Mammary epithelial cell (primary cell): ENCODE results near the gene DAO.

Experiments
- EZH2 ChIP-seq: IDR thresholded peaks from 2 replicates; pipeline ENCODE4 v1.6.1; 2012; ENCODE audit warnings: low read length, inconsistent platforms, borderline replicate concordance
- TF ChIP-seq, protein P1 (sequence below), 2 donors: IDR thresholded peaks in 1 of 2; conservative IDR thresholded peaks in 1 of 2; 2 replicates each; pipeline ENCODE4 v1.5.1; 2011 to 2012; ENCODE audit warnings: inconsistent platforms in 2 of 2, low read length in 2 of 2, mild to moderate bottlenecking in 2 of 2, control low read depth in 1 of 2, low read depth in 1 of 2; ENCODE audit not compliant: insufficient read depth in 1 of 2; ENCODE audit errors: extremely low read depth in 1 of 2

DNA sequence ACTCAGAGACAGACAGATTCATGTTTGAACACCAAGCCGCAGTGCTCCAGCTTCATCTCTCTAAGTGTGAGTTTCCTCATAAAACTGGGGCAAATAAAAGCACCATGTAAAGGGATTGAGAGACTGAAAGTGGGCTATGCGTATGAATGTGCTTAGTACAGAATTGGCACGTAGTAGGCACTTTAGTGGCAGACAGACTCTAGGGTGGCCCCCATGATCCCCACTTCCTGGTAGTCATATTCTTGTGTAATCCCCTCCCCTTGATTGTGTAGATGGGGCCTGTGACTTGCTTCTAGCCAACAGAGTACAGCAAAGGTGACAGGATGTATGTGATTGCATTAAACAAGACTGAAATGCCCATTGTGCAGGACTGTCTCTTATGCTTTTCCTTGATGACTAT, 43.0 kb downstream of the DAO start:
- TF ChIP-seq, protein P1, sequence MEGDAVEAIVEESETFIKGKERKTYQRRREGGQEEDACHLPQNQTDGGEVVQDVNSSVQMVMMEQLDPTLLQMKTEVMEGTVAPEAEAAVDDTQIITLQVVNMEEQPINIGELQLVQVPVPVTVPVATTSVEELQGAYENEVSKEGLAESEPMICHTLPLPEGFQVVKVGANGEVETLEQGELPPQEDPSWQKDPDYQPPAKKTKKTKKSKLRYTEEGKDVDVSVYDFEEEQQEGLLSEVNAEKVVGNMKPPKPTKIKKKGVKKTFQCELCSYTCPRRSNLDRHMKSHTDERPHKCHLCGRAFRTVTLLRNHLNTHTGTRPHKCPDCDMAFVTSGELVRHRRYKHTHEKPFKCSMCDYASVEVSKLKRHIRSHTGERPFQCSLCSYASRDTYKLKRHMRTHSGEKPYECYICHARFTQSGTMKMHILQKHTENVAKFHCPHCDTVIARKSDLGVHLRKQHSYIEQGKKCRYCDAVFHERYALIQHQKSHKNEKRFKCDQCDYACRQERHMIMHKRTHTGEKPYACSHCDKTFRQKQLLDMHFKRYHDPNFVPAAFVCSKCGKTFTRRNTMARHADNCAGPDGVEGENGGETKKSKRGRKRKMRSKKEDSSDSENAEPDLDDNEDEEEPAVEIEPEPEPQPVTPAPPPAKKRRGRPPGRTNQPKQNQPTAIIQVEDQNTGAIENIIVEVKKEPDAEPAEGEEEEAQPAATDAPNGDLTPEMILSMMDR (conservative IDR thresholded peaks at IDR 0.05 in 1 of 2, IDR thresholded peaks at IDR 0.05 in 1 of 2; ENCODE audit: extremely low read depth in 1 of 2, insufficient read depth in 1 of 2, low read depth in 1 of 2, low read length in 2 of 2), result no peak
- TF ChIP-seq EZH2, result no peak
